Epithelial cell of proximal tubule (primary cell): ENCODE measurements around the gene TRIM75. TPM values are rescaled to one million over a fixed set of nuclear protein-coding genes. Genes with fewer than 3 reads are reported as not detected.

Source experiments
- DNase-seq: peaks from one replicate; pipeline ENCODE4 v3.0.0-alpha.2; 2011; ENCODE audit warnings: low read depth
- H3K4me3 ChIP-seq: 2 replicates; pipeline ENCODE4 v1.5.1; 2011; ENCODE audit warnings: low read depth, mild to moderate bottlenecking, low read length
- CTCF ChIP-seq: conservative IDR thresholded peaks from 2 replicates; pipeline ENCODE4 v1.5.1; 2012; ENCODE audit warnings: low read depth, mild to moderate bottlenecking, low read length
- total RNA-seq: library from RNA; depleted of rRNA; stranded (reverse); fragments of >200 nt; gene quantifications from 2 replicates; pipeline ENCODE4 v1.2.3, GENCODE V29; 2015

Gene TRIM75
- total RNA-seq = not detected in 2 replicates

- no peak within 1 kb of the TSS for H3K4me3 ChIP-seq
- no peak for TF ChIP-seq CTCF
Measured at GRCh38 chr4:165053645-165054044, at the start of gene TRIM75. Gene TRIM75, plus strand, starts transcription at chr4:165053866. Its CDS starts 5,282 bp downstream, at chr4:165059148.

GRCh38 chr4:165005352-165005925 is 48.2 kb upstream of the TRIM75 start:
- no peak overlapping the region for H3K4me3 ChIP-seq
- no peak for TF ChIP-seq CTCF
- DNase-seq = no peak

More at GRCh38 chr4:165053645-165054044, at the start of gene TRIM75:
- DNase-seq = no peak

DNA sequence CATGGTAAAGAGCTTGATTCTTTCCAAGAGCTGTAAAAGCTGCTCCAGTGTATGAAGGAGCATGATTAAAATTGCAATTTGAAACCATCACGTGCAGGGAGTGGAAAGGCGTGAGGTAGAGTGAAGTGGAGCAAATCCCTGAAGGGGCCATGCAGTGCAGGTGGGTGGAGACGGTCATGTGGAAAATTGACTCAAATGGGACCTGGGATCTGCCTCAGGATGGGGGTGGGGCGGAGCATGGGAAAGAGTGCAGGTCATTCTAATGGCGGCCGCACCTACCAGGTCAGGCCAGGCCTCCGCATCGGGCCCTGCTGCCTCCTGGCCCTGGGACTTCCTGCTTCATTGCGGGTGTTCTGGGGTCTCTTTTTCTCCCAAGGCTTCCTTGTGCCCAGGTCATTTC is 47.2 kb upstream of the TRIM75 start:
- no peak for TF ChIP-seq CTCF
- no peak overlapping the region for H3K4me3 ChIP-seq
- no peak for DNase-seq

DNA sequence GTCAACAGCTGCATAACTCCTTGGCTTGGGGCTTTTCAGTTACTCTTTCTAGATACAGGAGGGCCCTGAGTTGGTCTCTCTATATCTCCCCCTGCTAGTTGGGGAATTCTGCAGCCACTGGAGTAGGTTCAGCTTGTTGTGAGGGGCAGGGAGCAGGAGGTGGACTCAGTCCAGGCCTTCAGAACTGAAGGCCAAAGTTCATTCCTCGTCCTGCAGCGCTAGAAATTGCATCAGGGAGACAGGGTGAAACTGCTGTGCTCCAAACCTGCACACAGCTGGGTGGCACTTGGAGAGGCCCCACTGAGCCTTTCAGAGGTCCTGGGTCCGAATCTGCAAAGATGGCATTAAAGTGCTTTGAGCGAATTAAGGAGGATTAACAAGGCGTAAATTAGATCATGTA is 46.8 kb upstream of the TRIM75 start:
- no peak overlapping the region for H3K4me3 ChIP-seq
- no peak for TF ChIP-seq CTCF
- no peak for DNase-seq

DNA sequence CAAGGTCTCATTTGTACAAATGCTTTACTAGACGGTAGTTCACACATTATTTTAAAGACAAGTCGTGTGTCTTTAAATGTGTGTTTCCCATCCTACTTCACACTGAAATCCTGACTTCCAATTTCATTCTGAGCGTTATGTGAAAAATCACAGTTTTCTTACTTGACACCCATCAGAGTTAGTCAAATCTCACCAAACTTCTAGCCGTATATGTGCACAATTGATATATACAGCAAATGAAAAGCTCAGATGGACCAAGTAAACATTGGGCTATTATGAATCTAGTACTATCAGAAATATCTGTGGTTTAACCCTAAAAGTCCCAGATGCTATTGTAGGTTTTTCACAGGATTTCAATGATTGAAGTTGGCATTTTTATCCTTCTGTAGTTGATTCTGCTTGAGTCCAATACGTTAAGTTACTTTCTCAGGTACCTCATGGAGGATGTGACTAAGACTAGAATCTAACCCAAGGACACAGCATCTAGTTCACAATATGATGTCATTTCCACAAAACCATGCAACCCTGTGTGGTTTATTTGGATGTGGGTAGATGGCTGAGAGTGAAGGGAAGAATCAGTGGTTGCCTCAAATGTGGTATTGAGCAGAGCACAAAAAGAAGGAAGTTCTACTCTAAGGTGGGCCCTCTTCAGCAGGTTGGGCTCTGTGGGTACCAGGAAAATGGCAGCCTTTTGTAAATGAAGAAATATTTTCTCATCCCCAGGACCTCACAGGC is 44.0 kb upstream of the TRIM75 start:
- H3K4me3 ChIP-seq = no peak overlapping the region
- no peak for DNase-seq
- no peak for TF ChIP-seq CTCF

DNA sequence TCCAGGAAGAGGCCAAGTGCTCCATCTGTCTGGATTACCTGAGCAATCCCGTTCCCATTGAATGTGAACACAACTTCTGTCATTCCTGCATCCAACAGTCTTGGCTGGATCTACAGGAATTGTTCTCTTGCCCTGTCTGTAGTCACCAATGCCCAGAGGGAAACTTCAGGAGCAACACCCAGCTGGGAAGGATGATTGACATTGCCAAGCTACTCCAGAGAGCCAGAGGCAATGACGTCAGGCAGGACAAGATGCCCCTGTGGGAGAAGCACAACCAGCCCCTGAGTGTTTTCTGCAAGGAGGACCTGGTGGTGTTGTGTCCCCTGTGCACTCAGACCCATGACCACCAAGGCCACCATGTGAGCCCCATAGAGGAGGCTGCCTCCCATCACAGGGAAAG is 43.2 kb upstream of the TRIM75 start:
- no peak overlapping the region for H3K4me3 ChIP-seq
- no peak for TF ChIP-seq CTCF

DNA sequence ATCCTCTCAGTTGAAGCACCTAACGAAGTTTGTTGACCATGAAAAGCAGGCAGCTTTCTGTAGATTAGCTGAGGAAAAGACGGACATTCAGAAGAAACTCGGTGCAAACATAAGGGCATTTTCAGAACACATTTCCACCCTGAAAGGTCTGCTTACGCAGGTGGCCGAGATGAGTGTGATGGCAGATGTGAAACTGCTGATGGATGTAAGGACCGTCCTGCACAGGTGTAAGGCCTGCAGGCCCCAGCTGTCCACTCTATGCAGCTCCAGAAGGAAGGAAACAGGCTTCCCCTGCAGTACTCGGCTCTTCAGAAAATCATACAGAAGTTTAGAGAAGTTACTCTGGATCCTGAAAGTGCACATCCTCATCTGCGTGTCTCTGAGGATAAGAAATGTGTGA is 42.7 kb upstream of the TRIM75 start:
- TF ChIP-seq CTCF = no peak
- no peak overlapping the region for H3K4me3 ChIP-seq
- no peak for DNase-seq

More for the DNA sequence above, 43.2 kb upstream of the TRIM75 start:
- DNase-seq = no peak
